Transverse colon (tissue), 4 donors: ENCODE measurements around the gene CLSTN1. TPM values are rescaled to one million over a fixed set of nuclear protein-coding genes. Genes with fewer than 3 reads are reported as not detected.

Experiments used
- DNase-seq: peaks from one replicate; pipeline ENCODE4 v3.0.0-alpha.2; 2019
- H3K27ac ChIP-seq, 4 donors: fragments of 200-600 bp; sonication (generic); 2 replicates each; pipeline ENCODE4 v1.5.1; 2016 to 2018; ENCODE audit warnings: inconsistent platforms in 4 of 4
- H3K27me3 ChIP-seq: fragments of 200-600 bp; sonication (generic); 2 replicates; pipeline ENCODE4 v1.5.1; 2017; ENCODE audit warnings: inconsistent platforms
- H3K36me3 ChIP-seq, 4 donors: fragments of 200-600 bp; sonication (generic); 2 replicates each; pipeline ENCODE4 v1.5.1; 2017 to 2019; ENCODE audit warnings: inconsistent platforms in 4 of 4
- H3K4me1 ChIP-seq, 4 donors: fragments of 200-600 bp; sonication (generic); 2 replicates each; pipeline ENCODE4 v1.5.1; 2017 to 2020; ENCODE audit warnings: inconsistent platforms in 4 of 4
- H3K4me3 ChIP-seq, 4 donors: fragments of 200-600 bp; sonication (generic); 1 replicate in 1 of 4; 2 replicates in 3 of 4; pipeline versions ENCODE4 v1.5.1 to v1.6.1; 2017 to 2019; ENCODE audit warnings: inconsistent platforms in 4 of 4
- H3K9me3 ChIP-seq, 2 donors: fragments of 200-600 bp; sonication (generic); 2 replicates each; pipeline ENCODE4 v1.5.1; 2017 to 2019; ENCODE audit warnings: inconsistent platforms in 2 of 2
- CTCF ChIP-seq, 5 experiments: fragments of 200-600 bp in 3 of 5; fragments of 450-650 bp in 2 of 5; sonication (generic) in 3 of 5; IDR thresholded peaks; 1 replicate in 2 of 5; 2 replicates in 3 of 5; pipeline ENCODE4 v1.5.1; 2016 to 2017; ENCODE audit warnings: antibody characterized with exemption in 5 of 5, inconsistent platforms in 3 of 5, mild to moderate bottlenecking in 2 of 5, moderate library complexity in 1 of 5
- EP300 ChIP-seq: sonication (generic); formaldehyde crosslinking; IDR thresholded peaks from one replicate; pipeline ENCODE4 v1.6.1; 2017; ENCODE audit warnings: antibody characterized with exemption, low read depth
- POLR2A ChIP-seq: fragments of 450-650 bp; IDR thresholded peaks from one replicate; pipeline ENCODE4 v1.6.1; 2016; ENCODE audit warnings: antibody characterized with exemption, mild to moderate bottlenecking, moderate library complexity
- POLR2AphosphoS5 ChIP-seq, 3 donors: sonication (generic); formaldehyde crosslinking; IDR thresholded peaks; one replicate each; pipeline ENCODE4 v1.6.1; 2016; ENCODE audit warnings: antibody characterized with exemption in 3 of 3
- WGBS, 2 donors: methylation state at CpG; one replicate each; pipeline ENCODE4 v1.1.5; 2018; ENCODE audit warnings: low coverage in 1 of 2; 5-methylcytosine and 5-hydroxymethylcytosine counted together
- in situ Hi-C, 4 donors: fragments of 200-750 bp; cut with MboI; loops; one replicate each; pipeline versions ENCODE4 v1.15.0 to v1.15.1; 2017; ENCODE audit warnings: low sequenced_read_pairs in 3 of 4, low pct_ligation_motif_present in 1 of 4, low pct_unique_long_range_greater_than_20kb in 1 of 4
- intact Hi-C: fragments of 100-400 bp; cut with DNase I; formaldehyde crosslinking; loops from one replicate; pipeline ENCODE4 v1.15.1; 2023; ENCODE audit warnings: low total_unique reads
- total RNA-seq, 4 donors: library from RNA; depleted of rRNA; stranded (reverse); fragments of >200 nt; gene quantifications; one replicate each; pipeline ENCODE4 v1.1.0, GENCODE V29; 2016

The CLSTN1 gene
- total RNA-seq, 4 donors from 2014 or later = 118 to 191 (median 143) TPM

- Histone ChIP-seq H3K27ac (no peak overlapping the region), H3K9me3 (no peaks in the 10 kb centered on the region), H3K4me3 (no peak overlapping the region), H3K4me1 (peaks cover 7 to 46% (median 39%) of the 10 kb centered on the region in 4 donors), H3K27me3 (no peaks in the 10 kb centered on the region), H3K36me3 (no peaks in the 10 kb centered on the region)
- intact Hi-C loops = no loop called here
- in situ Hi-C loops = no loop called here
- TF ChIP-seq CTCF (IDR thresholded peaks at IDR 0.05) (no peak), EP300 (no peak), POLR2AphosphoS5 (IDR thresholded peaks at IDR 0.05) (no peak), POLR2A (no peak)
- WGBS, 2 donors = 83% methylated on average over 3 of the region's 3 CpGs; no CpG with 5 or more reads in 1 of the 2 donors
- no peak for DNase-seq
These were observed 16.4 kb upstream of the CLSTN1 start for GRCh38 chr1:9840176-9840575.

DNA sequence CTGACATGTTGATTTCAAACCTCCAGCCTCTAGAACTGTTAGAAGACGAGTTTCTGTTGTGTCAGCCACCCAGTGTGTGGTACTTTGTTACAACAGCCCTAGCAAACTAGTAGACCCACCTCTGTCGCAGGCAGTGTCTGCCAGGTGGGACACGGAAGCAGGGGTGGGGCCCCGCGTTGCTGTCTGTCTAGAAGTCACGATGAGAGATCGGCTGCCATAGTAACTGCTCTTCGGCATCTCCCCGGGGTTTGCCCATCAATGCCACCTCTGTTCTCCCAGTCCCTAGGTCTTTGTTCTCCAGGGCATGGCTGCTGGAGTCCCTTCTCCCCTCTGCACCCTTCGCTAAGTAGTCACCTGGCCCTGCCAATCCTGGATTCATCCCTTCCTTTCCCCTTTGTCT, 15.2 kb upstream of the CLSTN1 start:
- WGBS, 2 donors = 70 to 100% methylated on average over 1 to 10 of the region's 10 CpGs
- no peak for DNase-seq
- Histone ChIP-seq H3K36me3 (no peaks in the 10 kb centered on the region), H3K27me3 (no peaks in the 10 kb centered on the region), H3K9me3 (no peaks in the 10 kb centered on the region), H3K4me1 (peaks cover 8 to 52% (median 42%) of the 10 kb centered on the region in 4 donors), H3K27ac (peak overlapping the region in 2 of 4 donors; percentile 11 to 30), H3K4me3 (no peak overlapping the region)
- intact Hi-C loops (no loop called here), in situ Hi-C loops (no loop called here)
- TF ChIP-seq EP300 (no peak), POLR2A (no peak), CTCF (IDR thresholded peaks at IDR 0.05) (no peak), POLR2AphosphoS5 (IDR thresholded peaks at IDR 0.05) (no peak)

- Histone ChIP-seq H3K36me3 (no peaks in the 10 kb centered on the region), H3K27me3 (no peaks in the 10 kb centered on the region), H3K27ac (peak overlapping the region in 3 of 4 donors; percentile 0 to 39 (median 30)), H3K4me3 (no peak overlapping the region), H3K4me1 (peaks cover 8 to 34% (median 24%) of the 10 kb centered on the region in 4 donors), H3K9me3 (no peaks in the 10 kb centered on the region)
- intact Hi-C loops (no loop called here), in situ Hi-C loops (no loop called here)
- WGBS, 2 donors = 78% methylated on average over 5 of the region's 5 CpGs; no CpG with 5 or more reads in 1 of the 2 donors
- DNase-seq = no peak
- TF ChIP-seq POLR2A = no peak
- no peak for TF ChIP-seq CTCF (IDR thresholded peaks at IDR 0.05)
- no peak for TF ChIP-seq EP300
These were observed 12.8 kb upstream of the CLSTN1 start for GRCh38 chr1:9836632-9836960.

- peak; percentile 50 for DNase-seq
- intact Hi-C loops = no loop called here
- no peaks in the 10 kb centered on the region for H3K27me3 ChIP-seq
- TF ChIP-seq POLR2A (no peak), CTCF (IDR thresholded peaks at IDR 0.05) (no peak), POLR2AphosphoS5 (IDR thresholded peaks at IDR 0.05) (no peak), EP300 (no peak)
- WGBS, 2 donors = 47% methylated on average over 13 of the region's 15 CpGs; no CpG with 5 or more reads in 1 of the 2 donors
- H3K9me3 ChIP-seq = no peaks in the 10 kb centered on the region
- H3K4me1 ChIP-seq = peaks cover 8 to 34% (median 24%) of the 10 kb centered on the region in 4 donors
- in situ Hi-C loops = no loop called here
- no peak overlapping the region for H3K4me3 ChIP-seq
- peak overlapping the region; percentile 0 to 39 (median 30) for H3K27ac ChIP-seq
- H3K36me3 ChIP-seq = no peaks in the 10 kb centered on the region
These were observed 12.2 kb upstream of the CLSTN1 start for GRCh38 chr1:9835758-9836631.
